NOMO-1 (cell line): Measurements from ENCODE around the gene SIK3.
A peak's percentile ranks its signal among the peaks of the same experiment; 100 is the strongest.
"Not testable (repeated sequence)": the region's sequence is repeated elsewhere in the genome, so short reads cannot be mapped to it uniquely, and the experiment has no call there.

Source experiments
- DNase-seq, 2 experiments: peaks; one replicate each; lab custom pipeline; 2025; ENCODE audit not compliant: unreplicated experiment in 2 of 2; lab: John Stamatoyannopoulos, UW

SIK3 gene

DNA sequence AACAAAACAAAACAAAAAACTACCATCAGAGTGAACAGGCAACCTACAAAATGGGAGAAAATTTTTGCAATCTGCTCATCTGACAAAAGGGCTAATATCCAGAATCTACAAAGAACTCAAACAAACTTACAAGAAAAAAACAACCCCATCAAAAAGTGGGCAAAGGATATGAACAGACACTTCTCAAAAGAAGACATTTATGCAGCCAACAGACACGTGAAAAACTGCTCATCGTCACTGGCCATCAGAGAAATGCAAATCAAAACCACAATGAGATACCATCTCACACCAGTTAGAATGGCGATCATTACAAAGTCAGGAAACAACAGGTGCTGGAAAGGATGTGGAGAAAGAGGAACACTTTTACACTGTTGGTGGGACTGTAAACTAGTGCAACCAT lies 14.3 kb upstream of the SIK3 start:
- DNase-seq = not testable (repeated sequence)

DNA sequence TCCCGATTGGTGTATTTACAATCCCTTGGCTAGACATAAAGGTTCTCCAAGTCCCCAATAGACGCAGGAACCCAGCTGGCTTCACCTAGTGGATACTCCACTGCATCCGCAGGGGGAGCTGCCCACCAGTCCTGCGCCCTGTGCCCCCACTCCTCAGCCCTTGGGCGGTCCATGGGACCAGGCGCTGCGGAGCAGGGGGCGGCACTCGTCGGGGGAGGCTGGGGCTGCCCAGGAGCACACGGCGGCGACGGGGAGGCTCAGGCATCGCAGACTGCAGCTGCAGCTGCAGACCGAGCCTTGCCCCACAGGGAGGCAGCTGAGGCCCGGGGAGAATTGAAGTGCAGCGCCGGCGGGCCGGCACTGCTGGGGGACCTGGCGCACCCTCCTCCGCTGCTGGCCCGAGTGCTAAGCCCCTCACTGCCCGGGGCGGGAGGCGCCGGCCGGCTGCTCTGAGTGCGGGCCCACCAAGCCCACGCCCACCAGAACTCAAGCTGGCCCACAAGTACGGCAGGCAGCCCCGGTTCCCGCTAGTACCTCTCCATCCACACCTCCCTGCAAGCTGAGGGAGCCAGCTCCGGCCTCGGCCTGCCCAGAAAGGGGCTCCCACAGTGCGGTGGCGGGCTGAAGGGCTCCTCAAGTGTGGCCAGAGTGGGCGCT lies 12.2 kb upstream of the SIK3 start:
- DNase-seq = no peak

DNA sequence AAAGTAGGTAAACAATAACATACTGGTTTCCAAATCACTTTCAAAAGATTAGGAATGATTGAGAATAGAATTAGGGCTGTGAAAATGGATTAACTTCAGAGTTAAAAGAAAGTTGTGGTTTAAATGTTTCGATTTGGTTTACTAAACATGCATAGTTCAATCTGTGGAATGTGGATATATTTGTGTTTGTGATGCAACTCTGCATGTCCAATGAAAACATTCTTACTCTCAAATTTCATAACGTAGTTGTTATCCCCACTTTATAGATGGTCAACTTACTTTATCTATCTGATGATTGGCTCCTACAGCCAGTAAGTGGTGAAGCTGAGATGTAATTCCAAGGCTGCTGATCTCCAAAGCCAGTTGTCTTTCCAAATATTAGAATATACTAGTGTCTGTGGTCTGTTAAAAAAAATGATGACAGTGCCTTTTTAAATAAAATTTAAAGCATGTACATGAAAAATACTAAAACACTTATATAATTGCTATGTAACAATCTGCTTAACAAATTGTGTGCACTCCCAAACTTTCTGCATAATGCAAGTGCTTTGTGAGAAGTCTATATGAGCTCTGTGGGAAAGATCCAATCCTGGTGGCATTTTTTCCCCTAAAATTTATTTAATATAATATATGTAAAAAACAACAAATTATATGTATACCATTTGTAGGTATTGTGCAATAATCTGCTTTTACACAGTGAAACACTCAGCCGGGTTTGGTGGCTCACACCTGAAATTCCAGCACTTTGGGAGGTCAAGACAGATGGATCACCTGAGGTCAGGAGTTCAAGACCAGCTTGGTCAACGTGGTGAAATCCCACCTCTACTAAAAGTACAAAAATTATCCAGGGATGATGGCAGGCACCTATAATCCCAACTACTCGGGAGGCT lies 9.7 kb upstream of the SIK3 start:
- no peak for DNase-seq

DNA sequence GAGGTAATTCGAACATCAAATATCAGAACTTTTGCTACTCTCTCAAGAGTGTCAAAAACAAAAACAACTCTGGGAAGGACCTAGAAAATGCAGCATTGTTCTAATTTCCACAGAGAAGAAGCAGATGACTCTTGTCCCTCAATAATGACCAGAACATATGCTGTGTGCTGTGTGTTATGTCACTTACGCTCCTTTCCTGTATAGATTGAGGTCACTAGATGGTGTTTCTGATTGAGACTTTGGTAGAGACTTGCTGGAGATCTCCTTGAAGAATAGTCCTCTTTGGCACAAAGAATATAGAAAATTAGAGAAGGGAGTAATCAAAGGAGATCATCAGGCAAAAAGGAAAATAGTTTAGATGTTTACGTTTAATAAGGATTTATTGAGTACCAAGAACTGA lies 2.3 kb upstream of the SIK3 start:
- no peak for DNase-seq

DNA sequence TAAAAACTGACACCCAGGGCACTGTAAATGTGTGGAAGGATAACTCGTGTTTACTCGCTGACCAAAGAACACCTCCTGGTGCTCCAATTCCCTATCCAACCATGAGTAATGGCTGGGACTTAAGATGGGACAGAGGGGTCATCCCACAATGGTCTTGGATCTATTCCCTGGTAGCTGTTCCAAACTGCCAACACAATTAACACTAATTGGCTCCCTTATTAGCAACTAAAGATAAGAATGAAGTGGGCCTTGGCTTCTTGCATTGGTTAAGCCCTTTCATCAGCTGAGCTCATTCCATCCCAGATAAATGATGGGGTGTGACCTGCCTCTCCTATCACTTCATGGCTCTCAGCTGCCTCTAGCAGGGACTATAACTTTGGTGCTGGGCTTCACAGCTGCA lies 1.5 kb upstream of the SIK3 start:
- no peak for DNase-seq

DNA sequence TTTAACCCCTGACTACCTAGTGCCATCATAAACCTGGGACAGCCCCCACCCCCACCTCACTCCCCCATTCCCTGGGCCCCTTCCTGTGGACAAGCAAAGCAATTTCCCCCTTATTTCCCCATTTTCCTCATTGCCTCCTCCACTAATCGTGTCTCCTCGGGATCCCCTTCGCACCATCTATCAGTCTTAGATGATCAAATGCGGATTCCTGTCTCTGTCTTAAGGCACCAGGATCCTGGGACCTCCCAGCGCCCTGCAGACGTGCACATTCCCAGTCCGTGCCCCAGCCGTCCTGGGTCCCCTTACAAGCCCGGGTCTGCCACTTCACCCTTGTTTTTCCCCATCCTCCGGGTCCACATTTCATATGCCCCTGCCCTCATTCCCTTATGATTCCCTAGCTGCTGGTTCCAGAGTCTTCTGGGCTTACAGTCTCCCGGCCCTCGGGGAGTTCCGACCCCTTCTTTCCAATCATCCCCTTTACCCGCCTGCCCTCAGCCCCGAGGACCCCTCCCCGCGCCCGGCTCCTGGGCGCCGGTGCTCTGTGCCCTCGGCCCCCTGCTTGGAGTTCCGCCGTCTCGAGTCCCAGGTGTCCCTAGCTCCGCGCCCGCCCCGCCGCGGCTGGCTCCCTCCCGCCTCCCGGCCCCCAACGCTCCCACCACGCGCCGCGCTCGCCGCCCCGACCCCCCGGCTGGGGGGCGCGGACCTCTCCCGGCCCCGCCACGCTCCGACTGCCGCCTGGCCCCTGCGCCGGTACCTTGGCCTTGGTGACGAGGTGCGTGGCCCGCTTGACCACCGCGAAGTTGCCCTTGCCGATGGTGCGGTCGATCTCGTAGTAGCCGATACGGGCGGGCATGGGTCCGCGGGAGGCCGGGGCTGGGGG lies 599 bp downstream of the SIK3 start:
- no peak for DNase-seq

DNA sequence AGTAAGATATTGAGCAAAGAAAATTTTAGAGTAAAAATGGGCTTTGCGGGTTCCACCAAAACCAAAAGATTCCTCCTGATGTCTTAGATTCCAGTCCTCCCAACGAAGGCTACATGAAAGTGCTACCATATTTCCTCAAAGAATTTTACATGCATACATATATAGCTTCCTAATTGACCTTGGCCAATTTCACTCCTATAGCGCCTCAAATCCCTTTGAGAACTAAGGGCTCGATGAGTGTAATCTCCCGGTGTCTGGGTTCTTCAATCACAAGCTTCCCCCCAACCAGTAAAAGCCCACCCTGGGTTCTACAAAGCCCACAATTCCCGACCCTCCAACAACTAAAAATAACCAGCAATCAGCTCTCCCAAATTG lies 1.2 kb downstream of the SIK3 start:
- DNase-seq = no peak

DNA sequence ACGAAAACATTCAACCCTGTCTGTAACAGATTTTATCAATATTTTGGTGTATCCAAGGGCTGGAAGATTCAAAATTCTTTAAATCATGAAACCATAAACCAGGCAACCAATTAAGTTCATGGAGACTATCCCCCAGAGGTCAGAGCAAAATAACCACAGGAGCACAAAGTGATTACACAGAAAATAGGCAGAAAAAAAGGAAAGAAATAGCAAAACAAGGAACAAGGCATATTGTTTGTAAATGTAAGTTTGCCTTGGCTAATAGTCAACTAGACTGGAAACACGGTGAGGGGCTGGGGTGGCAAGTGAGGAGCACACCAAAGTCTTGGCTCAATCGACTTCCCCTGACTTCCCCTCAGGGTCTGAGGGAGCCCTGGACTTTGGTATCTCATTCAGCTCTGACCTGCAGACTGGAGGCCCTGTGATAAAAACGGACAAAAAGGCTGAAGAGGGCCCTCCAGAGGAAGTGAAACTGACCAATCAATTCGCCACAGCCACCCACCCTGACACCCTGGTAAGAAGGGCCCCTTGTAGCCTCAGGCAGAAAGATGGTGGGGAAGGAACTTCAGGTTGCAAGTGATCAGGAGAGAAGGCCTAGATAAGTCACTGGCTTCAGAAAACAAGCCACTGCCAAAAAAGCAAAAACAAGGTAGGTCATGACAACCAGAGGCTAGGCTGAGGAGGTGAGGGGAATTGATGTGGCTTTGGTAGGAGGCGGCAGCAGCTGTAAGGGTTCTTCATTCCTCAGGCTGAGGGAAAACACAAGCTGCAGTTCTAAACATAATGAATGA lies 1.8 kb downstream of the SIK3 start:
- DNase-seq = peak; percentile 87 to 92

DNA sequence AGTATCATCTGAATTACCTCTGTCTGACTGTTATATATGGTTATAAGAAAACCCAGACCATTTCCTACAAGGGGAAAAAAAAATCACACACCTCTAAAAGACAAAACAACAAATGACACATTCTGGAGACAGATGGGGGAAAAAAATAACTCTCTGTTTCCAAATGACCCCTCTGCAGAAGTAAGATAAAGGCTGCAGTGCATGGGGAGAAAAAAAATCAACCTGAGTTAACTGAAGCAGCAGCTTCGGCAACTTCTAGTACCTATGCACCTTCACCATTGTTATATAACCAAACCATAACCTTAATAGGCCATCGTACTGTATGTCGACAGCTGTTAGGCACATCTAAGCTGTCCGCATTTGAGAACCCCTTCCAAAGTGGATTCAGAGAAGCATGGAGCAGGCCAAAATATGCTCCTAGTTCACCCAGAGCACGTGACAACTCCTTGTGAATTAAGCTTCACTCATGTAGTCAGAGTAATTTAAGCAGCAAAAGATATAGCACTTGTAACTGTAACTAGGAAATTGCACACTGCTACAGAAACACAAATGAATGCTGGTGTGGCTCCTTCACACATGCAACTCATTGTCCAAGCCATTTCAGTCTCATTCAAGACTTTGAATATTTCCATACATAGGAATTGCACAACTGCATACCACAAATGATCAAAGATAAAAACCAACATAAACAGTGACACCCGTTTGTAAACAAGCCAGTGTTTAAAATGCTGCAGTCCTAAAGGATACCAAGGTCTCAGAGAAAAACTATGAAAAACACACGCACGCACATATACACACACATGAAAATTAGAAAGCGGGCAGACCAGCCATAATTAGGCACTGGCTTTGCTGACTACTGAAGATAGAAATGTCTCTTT lies 2.7 kb downstream of the SIK3 start:
- no peak for DNase-seq

DNA sequence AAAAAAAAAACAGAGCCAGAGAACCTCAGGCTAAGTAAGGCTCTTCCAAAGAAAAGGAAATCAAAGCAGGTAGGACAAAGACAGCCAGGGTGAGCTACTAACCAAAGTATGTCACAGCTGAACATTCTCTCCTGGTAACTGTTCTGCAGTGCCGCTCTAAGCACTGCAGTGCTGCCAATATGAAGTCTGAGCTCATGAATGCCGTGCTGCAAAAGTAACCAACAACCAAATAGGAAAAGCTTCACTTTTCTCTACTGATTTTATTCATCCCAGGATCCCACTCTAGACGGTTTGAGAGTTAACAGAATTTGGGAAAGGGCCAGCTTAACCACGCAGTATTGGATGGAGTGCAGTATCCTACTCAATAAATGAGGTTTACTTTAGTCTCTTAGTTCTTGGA lies 3.5 kb downstream of the SIK3 start:
- no peak for DNase-seq

DNA sequence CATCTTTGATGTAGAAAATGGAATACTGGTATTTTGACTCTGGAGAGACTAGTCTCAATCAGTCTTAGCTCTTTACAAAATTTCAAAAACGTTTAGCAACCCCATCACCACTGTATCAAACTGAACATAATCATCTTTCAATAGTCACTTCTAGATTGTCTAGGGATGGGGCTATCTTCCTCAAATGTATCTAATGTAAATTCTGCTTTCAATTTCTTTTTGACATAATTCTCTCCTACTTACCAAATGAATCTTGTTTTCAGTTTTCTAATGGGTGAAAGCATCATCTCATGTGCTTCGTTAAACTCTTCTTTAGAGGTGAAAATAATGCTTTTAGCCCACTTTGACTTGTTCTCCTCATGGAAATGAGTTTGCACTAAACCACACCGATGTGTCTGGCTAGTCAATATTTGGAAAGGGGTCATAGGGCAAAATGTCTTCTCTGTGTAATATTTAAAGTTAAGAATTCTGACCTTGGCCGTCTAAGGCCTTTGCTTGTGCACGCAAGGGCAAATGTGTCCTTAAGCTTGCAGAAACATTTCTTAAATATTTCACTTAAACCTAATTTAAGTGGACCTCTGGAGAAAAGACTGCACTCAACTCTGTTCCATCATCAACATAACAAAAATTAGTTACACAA lies 5.2 kb downstream of the SIK3 start:
- no peak for DNase-seq

DNA sequence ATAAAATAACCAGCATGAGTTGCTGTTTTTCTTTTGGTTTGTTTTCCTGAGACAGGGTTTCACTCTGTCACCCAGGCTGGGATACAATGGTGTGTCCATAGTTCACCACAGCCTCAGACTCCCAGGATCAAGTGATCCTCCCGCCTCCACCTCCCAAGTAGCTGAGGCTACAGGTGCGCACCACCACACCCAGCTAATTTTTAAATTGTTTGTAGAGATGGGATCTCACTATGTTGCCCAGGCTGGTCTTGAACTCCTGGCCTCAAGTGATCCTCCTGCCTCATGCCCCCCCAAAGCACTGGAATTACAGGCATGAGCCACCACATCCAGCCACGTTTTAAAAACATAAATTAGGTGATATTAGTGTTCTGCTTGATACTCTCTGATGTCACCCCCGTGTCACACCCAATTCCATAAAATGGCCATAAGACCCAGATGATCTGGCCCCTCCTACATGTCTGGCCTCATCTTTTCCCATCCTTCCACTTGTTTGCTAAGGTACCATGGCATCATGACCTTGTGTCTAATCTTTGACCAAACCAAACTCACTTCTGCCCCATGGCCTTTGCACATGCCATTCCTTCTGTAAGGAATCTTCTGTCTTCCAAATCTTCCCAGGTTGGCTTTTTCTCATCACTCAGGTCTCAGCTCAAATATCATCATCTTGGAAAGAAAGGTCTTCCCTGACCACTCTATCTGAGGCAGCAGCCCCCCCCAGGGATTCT lies 6.3 kb downstream of the SIK3 start:
- no peak for DNase-seq

DNA sequence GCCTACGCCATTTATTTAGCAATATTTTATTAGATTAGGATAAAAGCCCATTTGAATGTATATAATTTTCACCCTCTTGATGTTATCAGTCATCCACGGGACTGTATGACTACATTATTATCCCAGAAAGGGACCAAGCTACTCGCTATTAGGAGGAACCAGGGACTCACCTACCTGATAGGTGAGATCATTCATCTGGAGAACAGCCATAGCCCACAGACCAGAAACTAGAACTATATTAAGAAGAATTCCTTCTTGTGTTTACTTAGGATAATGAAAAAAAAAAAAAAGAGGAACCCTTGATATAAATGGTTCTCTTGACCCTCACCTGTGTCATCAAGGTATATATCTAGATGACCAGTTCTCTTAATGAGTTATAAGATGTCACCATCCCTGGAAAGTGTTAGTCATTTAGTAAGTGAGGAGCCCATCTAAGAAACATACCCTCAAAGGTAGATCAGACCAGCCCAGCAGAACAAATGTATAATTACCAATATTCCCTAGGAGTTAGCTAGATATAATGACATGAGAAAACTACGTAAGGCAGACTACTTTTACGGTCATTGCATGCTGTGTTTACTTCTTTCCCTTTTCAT lies 8.0 kb downstream of the SIK3 start:
- no peak for DNase-seq

DNA sequence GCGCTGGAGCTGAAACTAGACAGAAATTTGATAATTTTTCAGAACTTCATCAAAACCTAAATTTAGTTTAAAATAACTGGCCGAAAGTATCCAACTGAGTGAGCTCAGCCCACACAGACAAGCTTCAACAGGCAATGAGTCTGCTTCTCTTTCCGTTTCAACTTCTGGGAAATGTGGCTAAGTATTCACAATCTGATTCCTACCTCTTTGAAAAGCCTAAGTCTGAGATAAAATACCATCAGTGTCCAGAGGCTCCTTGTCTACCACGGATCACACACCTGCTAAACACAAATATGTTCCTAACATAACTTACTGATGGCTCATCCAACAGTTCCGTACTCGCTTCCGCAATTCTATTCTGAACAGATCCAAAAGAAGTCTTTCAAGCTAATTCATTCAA lies 8.5 kb downstream of the SIK3 start:
- no peak for DNase-seq

DNA sequence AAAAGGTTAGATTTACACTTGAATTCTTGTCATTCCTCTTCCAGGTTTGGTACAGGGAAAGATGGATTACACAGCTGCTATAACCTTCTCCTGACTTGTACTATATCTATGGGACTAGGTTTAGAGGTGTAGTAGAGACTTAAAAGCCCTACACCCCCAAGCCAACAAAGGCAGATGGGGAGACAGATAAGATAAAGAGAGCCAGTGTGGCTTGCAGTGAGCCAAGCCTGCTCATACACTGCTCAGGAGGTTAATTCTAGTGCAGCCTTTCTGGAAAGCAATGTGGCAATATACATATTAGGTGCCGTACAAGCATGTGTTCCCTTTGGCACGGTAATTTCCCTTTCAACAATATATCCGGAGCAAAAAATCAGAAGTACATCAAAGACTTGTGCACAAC lies 10.8 kb downstream of the SIK3 start:
- DNase-seq = no peak

DNA sequence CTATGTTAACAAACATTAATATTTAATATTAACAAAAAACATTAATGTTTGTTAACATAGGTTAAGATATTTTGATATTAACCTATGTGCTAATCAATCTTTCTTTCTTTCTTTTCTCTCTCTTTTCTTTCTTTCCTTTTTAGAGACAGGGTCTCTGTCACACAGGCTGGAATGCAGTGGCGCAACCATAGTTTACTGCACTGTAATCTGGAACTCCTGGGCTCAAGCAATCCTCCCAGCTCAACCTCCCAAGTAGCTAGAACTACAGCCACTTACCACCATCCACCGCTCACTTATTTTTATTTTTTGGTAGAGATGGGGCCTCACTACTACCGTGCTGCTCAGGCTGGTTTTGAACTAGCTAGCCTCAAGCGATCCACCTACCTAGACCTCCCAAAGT lies 13.2 kb downstream of the SIK3 start:
- DNase-seq = no peak

DNA sequence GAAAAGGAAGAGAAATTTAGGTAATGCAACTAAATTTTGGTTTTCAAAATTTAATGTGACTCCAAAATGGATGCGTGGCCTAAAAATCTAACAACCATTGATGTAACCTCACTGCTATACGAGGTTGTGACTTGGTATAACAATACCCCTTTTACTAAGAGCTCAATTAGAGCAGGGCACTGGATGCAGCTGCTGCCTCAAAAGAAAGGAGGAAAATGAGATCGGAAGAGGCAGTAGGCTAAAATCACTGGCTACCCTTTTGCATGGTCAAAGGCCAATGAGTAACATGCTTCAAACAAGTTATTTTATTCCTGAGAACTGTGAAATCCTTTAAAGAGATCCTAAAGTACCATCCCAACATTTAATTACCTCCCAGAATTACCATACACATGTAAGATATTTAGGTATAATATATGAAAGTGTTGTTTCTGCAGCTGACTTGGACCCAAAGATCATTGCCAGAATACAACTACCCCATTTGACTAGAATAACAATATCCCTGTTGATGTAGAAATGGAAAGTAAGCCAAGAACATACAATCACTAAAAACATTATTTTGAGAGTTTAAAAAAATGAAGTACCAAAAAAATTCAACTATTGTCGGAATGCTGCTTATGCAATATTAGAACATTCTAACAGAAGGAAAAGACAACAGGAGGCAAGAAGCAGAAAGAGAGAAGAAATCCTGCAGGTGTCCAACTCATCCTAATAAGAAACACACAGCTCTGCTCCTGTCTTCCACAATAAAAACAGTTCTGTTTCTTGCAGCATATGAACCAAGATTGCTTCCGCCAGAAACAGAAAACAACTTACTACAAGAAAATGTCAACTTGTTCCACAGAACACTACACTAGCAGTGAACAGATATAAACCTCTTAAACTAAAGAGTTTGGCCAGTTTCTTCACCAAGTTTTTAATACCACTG lies 15.0 kb downstream of the SIK3 start:
- no peak for DNase-seq
